Epithelial cell of proximal tubule (primary cell): Measurements from ENCODE around the gene ARF4. TPM values are rescaled to one million over a fixed set of nuclear protein-coding genes. Genes with fewer than 3 reads are reported as not detected.

Source experiments
- DNase-seq: peaks from one replicate; pipeline ENCODE4 v3.0.0-alpha.2; 2011; ENCODE audit warnings: low read depth
- H3K4me3 ChIP-seq: 2 replicates; pipeline ENCODE4 v1.5.1; 2011; ENCODE audit warnings: low read depth, mild to moderate bottlenecking, low read length
- total RNA-seq: library from RNA; depleted of rRNA; stranded (reverse); fragments of >200 nt; gene quantifications from 2 replicates; pipeline ENCODE4 v1.2.3, GENCODE V29; 2015
- TF ChIP-seq, protein P1 (sequence below): conservative IDR thresholded peaks from 2 replicates; pipeline ENCODE4 v1.5.1; 2012; ENCODE audit warnings: low read depth, mild to moderate bottlenecking, low read length

ARF4 gene
- total RNA-seq, 1 donor from 2014 or later, result 173 TPM

DNA sequence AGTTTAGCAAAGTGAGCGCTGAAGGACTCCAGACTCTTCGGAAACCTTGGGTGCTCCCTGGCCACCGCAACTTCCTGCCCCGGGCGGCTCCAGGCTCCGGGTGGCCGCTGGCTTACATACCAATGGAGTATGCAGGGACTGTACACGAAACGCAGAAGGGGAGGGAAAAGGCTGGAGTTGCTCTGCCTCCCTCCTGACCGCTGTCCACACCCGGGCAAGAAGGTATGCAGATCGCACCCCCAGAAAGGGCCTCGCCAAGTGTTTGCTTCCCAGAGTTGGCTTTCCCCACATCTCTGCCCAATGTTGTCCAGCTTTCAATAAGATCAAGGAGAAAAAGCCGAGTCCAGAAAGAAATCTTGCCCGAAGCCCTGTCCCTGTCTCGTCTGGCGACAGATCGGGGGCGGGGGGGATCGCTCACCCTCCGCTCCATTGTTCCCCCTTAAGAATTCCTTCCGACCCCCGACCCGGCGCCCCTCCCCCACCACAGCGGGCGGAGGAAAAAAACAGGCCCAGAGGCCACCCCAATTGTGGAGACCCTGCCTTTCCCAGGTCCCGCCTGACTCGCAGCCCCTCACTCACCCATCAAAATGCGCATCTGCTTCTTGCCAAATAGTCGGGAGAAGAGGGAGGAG is 533 bp downstream of the ARF4 start:
- TF ChIP-seq, protein P1, sequence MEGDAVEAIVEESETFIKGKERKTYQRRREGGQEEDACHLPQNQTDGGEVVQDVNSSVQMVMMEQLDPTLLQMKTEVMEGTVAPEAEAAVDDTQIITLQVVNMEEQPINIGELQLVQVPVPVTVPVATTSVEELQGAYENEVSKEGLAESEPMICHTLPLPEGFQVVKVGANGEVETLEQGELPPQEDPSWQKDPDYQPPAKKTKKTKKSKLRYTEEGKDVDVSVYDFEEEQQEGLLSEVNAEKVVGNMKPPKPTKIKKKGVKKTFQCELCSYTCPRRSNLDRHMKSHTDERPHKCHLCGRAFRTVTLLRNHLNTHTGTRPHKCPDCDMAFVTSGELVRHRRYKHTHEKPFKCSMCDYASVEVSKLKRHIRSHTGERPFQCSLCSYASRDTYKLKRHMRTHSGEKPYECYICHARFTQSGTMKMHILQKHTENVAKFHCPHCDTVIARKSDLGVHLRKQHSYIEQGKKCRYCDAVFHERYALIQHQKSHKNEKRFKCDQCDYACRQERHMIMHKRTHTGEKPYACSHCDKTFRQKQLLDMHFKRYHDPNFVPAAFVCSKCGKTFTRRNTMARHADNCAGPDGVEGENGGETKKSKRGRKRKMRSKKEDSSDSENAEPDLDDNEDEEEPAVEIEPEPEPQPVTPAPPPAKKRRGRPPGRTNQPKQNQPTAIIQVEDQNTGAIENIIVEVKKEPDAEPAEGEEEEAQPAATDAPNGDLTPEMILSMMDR, result no peak
- H3K4me3 ChIP-seq, result peak overlapping the region; percentile 85
- DNase-seq, result no peak

DNA sequence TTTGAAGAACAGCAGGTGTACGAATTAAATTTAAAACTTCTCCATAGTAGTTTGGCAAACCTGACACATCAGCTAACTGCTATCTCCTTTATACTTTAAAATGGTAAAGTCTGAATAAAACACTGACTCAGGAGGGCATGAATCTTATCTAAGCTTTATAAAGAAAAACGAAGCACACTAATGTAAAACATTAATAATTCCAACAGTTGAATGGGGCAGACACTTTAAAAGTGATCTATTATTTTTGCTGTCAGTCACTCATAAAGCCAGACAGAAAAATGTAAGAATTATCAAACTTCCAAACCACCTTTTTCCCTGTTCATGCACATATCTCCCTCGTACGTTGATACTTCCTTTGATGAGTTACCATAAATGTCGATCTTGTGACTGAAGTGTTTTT is 2.6 kb downstream of the ARF4 start:
- TF ChIP-seq, protein P1, result no peak
- H3K4me3 ChIP-seq, result peak overlapping the region; percentile 85
- DNase-seq, result no peak

DNA sequence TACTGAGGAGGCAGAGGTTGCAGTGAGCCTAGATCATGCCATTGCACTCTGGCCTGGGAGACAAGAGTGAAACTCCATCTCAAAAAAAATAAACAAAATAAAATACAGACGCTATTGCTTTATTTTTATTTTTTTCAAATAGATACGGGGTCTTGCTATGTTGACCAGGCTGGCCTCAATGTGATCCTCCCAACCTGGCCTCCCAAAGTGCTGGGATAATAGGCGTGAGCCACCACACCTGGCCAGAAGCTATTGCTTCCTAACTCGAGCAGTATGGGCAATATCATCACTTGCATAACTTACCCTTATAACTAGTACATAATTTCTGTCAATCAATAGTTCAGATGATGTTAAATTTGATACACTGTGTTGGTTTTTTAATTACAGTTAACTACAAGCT is 3.0 kb downstream of the ARF4 start:
- TF ChIP-seq, protein P1, result no peak
- no peak for DNase-seq
- H3K4me3 ChIP-seq, result peak overlapping the region; percentile 85

DNA sequence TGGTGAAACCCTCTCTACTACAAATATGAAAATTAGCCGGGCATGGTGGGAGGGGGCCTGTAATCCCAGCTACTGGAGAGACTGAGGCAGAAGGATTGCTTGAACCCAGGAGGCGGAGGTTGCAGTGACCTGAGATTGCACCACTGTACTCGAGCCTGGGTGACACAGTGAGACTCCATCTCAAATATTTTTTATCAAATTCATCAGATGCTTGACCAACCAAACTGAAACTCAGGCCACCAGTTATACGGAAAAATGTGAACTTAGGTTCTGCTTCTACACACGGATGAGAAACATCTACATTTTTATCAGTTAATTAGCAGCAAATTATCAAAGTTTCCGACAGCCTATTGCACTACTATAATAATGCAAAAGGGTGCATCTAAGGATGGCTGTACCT is 4.8 kb downstream of the ARF4 start:
- TF ChIP-seq, protein P1, result no peak
- DNase-seq, result no peak
- no peak overlapping the region for H3K4me3 ChIP-seq

DNA sequence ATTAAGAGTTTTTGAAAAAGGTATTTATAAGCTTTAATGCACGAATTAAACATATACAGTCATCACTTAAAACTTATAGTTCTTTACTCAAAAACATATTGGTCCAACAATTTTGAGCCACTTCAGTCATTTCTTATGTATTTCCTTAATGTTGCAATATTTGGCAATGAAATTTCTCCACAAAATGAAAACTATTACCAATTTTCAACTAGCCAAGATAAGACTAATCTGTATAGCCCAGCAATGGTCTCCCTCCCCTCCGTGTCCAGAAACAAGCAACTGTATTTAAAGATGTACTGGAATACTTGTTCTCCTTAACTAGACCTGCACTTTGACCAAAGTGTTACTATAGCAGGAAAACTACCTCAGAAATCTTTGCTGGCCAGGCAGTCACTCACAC is 9.2 kb downstream of the ARF4 start:
- TF ChIP-seq, protein P1, result no peak
- no peak overlapping the region for H3K4me3 ChIP-seq
- DNase-seq, result no peak

DNA sequence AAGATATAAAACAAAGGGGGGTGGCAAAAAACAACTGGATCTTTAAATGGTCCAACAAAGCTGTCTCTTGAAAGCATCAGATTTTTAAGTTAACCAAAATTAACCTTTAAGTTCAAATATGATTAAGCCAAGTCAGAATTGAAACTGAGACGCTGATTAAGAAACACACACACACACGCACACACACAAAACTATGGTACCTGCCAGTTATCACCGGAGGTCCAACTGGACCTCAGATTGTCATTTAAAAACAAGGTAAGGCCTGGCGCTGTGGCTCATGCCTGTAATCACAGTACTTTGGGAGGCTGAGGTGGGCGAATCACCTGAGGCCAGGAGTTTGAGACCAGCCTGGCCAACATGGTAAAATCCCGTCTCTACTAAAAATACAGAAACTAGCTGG is 10.4 kb downstream of the ARF4 start:
- H3K4me3 ChIP-seq, result no peak overlapping the region
- no peak for DNase-seq
- TF ChIP-seq, protein P1, result no peak

DNA sequence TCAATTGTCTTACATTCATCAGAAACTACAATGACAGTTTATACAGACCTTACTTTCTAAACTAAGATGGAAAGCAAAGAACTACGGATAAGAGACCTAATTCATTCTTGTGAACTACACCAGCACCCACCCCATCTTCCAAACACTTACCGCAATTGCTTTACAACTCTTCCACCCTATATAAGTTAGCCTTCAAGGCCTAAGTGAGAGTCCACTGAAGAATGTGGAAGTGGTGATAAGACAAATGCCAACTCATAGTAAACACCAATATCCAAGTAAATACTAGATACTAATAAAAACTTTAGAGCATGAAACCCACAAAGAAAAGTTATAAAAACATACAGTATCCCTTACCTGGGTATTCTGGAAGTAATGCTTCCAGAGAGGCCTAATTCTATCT is 13.6 kb downstream of the ARF4 start:
- no peak for DNase-seq
- TF ChIP-seq, protein P1, result no peak

More for the DNA sequence above, 13.6 kb downstream of the ARF4 start:
- no peak overlapping the region for H3K4me3 ChIP-seq
